T-helper 17 cell (primary cell): ENCODE data around the gene SLPI. TPM values are rescaled to one million over a fixed set of nuclear protein-coding genes. Genes with fewer than 3 reads are reported as not detected.
A peak's percentile ranks its signal among the peaks of the same experiment; 100 is the strongest.

Source experiments
- ATAC-seq: fragments of 150-1000 bp; cut with Tn5 transposase; 2 replicates; pipeline ENCODE4 v1.10.0; 2021; ENCODE audit warnings: mild to moderate bottlenecking, moderate library complexity
- DNase-seq, 3 donors: peaks; one replicate each; pipeline versions ENCODE4 v3.0.0 to v3.0.0-alpha.2; 2020 to 2021
- H3K9me3 ChIP-seq: one replicate; pipeline ENCODE4 v1.7.0; 2013; ENCODE audit warnings: low read length, mild to moderate bottlenecking; ENCODE audit not compliant: control insufficient read depth, poor library complexity, severe bottlenecking
- H3K27ac Mint-ChIP-seq: one replicate; pipeline ENCODE4 v1.8.0; 2022; ENCODE audit warnings: mild to moderate bottlenecking, moderate library complexity, mixed read lengths
- H3K27me3 Mint-ChIP-seq: one replicate; pipeline ENCODE4 v1.8.0; 2022; ENCODE audit warnings: mixed read lengths
- H3K36me3 Mint-ChIP-seq: one replicate; pipeline ENCODE4 v1.8.0; 2022; ENCODE audit warnings: low read depth, mixed read lengths
- H3K4me1 Mint-ChIP-seq: one replicate; pipeline ENCODE4 v1.8.0; 2022; ENCODE audit warnings: mild to moderate bottlenecking, mixed read lengths
- H3K4me3 Mint-ChIP-seq: one replicate; pipeline ENCODE4 v1.8.0; 2022; ENCODE audit warnings: mild to moderate bottlenecking, moderate library complexity, mixed read lengths
- total RNA-seq, 4 donors: library from RNA in 2 of 4; stranded (reverse) in 2 of 4; gene quantifications; one replicate each; pipeline ENCODE4 v1.2.3 and lab custom pipeline; 2022 to 2026

The SLPI gene
- total RNA-seq, 2 donors from 2014 or later: not detected

- H3K36me3 Mint-ChIP-seq: no peaks in the 10 kb centered on the region
- H3K4me3 Mint-ChIP-seq: no peak overlapping the region
- no peak overlapping the region for H3K27ac Mint-ChIP-seq
- DNase-seq (peak in 1 of 3 donors; percentile 6), ATAC-seq (no peak)
- H3K9me3 ChIP-seq: no peaks in the 10 kb centered on the region
- peaks cover 3% of the 10 kb centered on the region for H3K4me1 Mint-ChIP-seq
- H3K27me3 Mint-ChIP-seq: peaks cover 66% of the 10 kb centered on the region
These were observed 24.9 kb downstream of the SLPI start for GRCh38 chr20:45229264-45230056.

- DNase-seq (no peak), ATAC-seq (no peak)
- H3K9me3 ChIP-seq: no peaks in the 10 kb centered on the region
- H3K4me1 Mint-ChIP-seq: peaks cover 3% of the 10 kb centered on the region
- H3K27me3 Mint-ChIP-seq: peaks cover 73% of the 10 kb centered on the region
- no peaks in the 10 kb centered on the region for H3K36me3 Mint-ChIP-seq
- no peak overlapping the region for H3K4me3 Mint-ChIP-seq
- H3K27ac Mint-ChIP-seq: no peak overlapping the region
These were observed 28.1 kb downstream of the SLPI start for GRCh38 chr20:45226287-45226686.

GRCh38 chr20:45223136-45223535, 31.2 kb downstream of the SLPI start:
- H3K27me3 Mint-ChIP-seq: peaks cover 62% of the 10 kb centered on the region
- no peak for DNase-seq

GRCh38 chr20:45221076-45221475, 33.3 kb downstream of the SLPI start, which contains the start of gene SEMG2:
Gene SEMG2, plus strand, starts transcription at chr20:45221373. Its CDS starts 17 bp downstream, at chr20:45221390.
- H3K27ac Mint-ChIP-seq: no peak within 1 kb of the TSS
- H3K4me1 Mint-ChIP-seq: peaks cover 3% of the 10 kb centered on the region
- ATAC-seq (no peak), DNase-seq (no peak)
- H3K36me3 Mint-ChIP-seq: no peaks in the 10 kb centered on the region
- no peak within 1 kb of the TSS for H3K4me3 Mint-ChIP-seq
- no peaks in the 10 kb centered on the region for H3K9me3 ChIP-seq
- peaks cover 61% of the 10 kb centered on the region for H3K27me3 Mint-ChIP-seq

More at GRCh38 chr20:45223136-45223535, 31.2 kb downstream of the SLPI start:
- Mint-ChIP-seq H3K4me3 (no peak overlapping the region), H3K27ac (no peak overlapping the region), H3K36me3 (no peaks in the 10 kb centered on the region), H3K4me1 (peaks cover 3% of the 10 kb centered on the region)
- no peaks in the 10 kb centered on the region for H3K9me3 ChIP-seq
- no peak for ATAC-seq

GRCh38 chr20:45218636-45219035, 35.7 kb downstream of the SLPI start:
- DNase-seq: no peak
- Mint-ChIP-seq H3K36me3 (no peaks in the 10 kb centered on the region), H3K27ac (no peak overlapping the region), H3K4me3 (no peak overlapping the region), H3K4me1 (no peaks in the 10 kb centered on the region), H3K27me3 (peaks cover 55% of the 10 kb centered on the region)
- no peak for ATAC-seq
- H3K9me3 ChIP-seq: no peaks in the 10 kb centered on the region

- H3K4me1 Mint-ChIP-seq: no peaks in the 10 kb centered on the region
- no peak overlapping the region for H3K27ac Mint-ChIP-seq
- no peaks in the 10 kb centered on the region for H3K36me3 Mint-ChIP-seq
- ATAC-seq (no peak), DNase-seq (no peak)
- H3K4me3 Mint-ChIP-seq: no peak overlapping the region
- no peaks in the 10 kb centered on the region for H3K9me3 ChIP-seq
- H3K27me3 Mint-ChIP-seq: peaks cover 58% of the 10 kb centered on the region
These were observed 36.2 kb downstream of the SLPI start for GRCh38 chr20:45218124-45218523.

- H3K4me3 Mint-ChIP-seq: no peak overlapping the region
These were observed 41.5 kb downstream of the SLPI start for GRCh38 chr20:45212836-45213235.

GRCh38 chr20:45211569-45212474, 42.5 kb downstream of the SLPI start:
- Mint-ChIP-seq H3K27me3 (peaks cover 28% of the 10 kb centered on the region), H3K27ac (no peak overlapping the region), H3K4me1 (peaks cover 3% of the 10 kb centered on the region), H3K36me3 (peaks cover 3% of the 10 kb centered on the region), H3K4me3 (no peak overlapping the region)
- ATAC-seq (no peak), DNase-seq (no peak)
- H3K9me3 ChIP-seq: no peaks in the 10 kb centered on the region

More at GRCh38 chr20:45212836-45213235, 41.5 kb downstream of the SLPI start:
- Mint-ChIP-seq H3K36me3 (peaks cover 3% of the 10 kb centered on the region), H3K27me3 (peaks cover 29% of the 10 kb centered on the region), H3K27ac (no peak overlapping the region), H3K4me1 (peaks cover 3% of the 10 kb centered on the region)
- ATAC-seq: no peak
- no peak for DNase-seq
- no peaks in the 10 kb centered on the region for H3K9me3 ChIP-seq

- H3K4me3 Mint-ChIP-seq: no peak overlapping the region
- H3K4me1 Mint-ChIP-seq: peaks cover 3% of the 10 kb centered on the region
- ATAC-seq: no peak
- peaks cover 42% of the 10 kb centered on the region for H3K27me3 Mint-ChIP-seq
- DNase-seq: no peak
- no peaks in the 10 kb centered on the region for H3K9me3 ChIP-seq
- H3K27ac Mint-ChIP-seq: no peak overlapping the region
- H3K36me3 Mint-ChIP-seq: peaks cover 3% of the 10 kb centered on the region
These were observed 44.4 kb downstream of the SLPI start for GRCh38 chr20:45209924-45210323.

- DNase-seq (no peak), ATAC-seq (no peak)
- H3K4me1 Mint-ChIP-seq: peaks cover 3% of the 10 kb centered on the region
- no peak within 1 kb of the TSS for H3K27ac Mint-ChIP-seq
- H3K4me3 Mint-ChIP-seq: no peak within 1 kb of the TSS
- H3K27me3 Mint-ChIP-seq: peaks cover 37% of the 10 kb centered on the region
- peaks cover 4% of the 10 kb centered on the region for H3K9me3 ChIP-seq
- H3K36me3 Mint-ChIP-seq: peaks cover 5% of the 10 kb centered on the region
These were observed 47.6 kb downstream of the SLPI start, which contains the start of gene SEMG1 for GRCh38 chr20:45206725-45207124. Gene SEMG1, plus strand, starts transcription at chr20:45207033. Its CDS starts 21 bp downstream, at chr20:45207054.

Other genes starting within 250 kb of the SLPI start
- gene KCNS1, start 153.4 kb downstream of the SLPI start, total RNA-seq: not detected
- gene WFDC5, start 139.4 kb downstream of the SLPI start, total RNA-seq: not detected
- gene WFDC12, start 130.1 kb downstream of the SLPI start, total RNA-seq: not detected
- gene PI3, start 79.7 kb downstream of the SLPI start, total RNA-seq: not detected
- not detected for gene SEMG1, start 47.5 kb downstream of the SLPI start, total RNA-seq
- not detected for gene SEMG2, start 33.2 kb downstream of the SLPI start, total RNA-seq
- gene RBPJL, start 52.3 kb upstream of the SLPI start, total RNA-seq: not detected
- gene MATN4, start 53.7 kb upstream of the SLPI start, total RNA-seq: not detected
- gene SDC4, start 93.9 kb upstream of the SLPI start, total RNA-seq: 1 to 10 TPM; 2.7 to 5.3 TPM
- gene SYS1, start 108.6 kb upstream of the SLPI start, total RNA-seq: 10 to 100 TPM; 93.3 to 99.5 TPM
- not detected for gene TP53TG5, start 123.8 kb upstream of the SLPI start, total RNA-seq
- 10 to 100 TPM; 10.7 to 10.9 TPM for gene DBNDD2, start 153.7 kb upstream of the SLPI start, total RNA-seq
- gene PIGT, start 161.6 kb upstream of the SLPI start, total RNA-seq: 100 to 1,000 TPM; 115 to 136 TPM
- gene WFDC2, start 215.2 kb upstream of the SLPI start, total RNA-seq: under 1 TPM in 1 of 2 donors, not detected in 1; 0.96 TPM